Skeletal muscle tissue (tissue), 4 donors: ENCODE results near the gene GOLGA8A. TPM values are rescaled to one million over a fixed set of nuclear protein-coding genes. Genes with fewer than 3 reads are reported as not detected.

ENCODE experiments used
- H3K27ac ChIP-seq: one replicate; pipeline ENCODE4 v1.7.0; 2013; ENCODE audit warnings: mild to moderate bottlenecking, low read depth, low read length, inconsistent platforms
- H3K27me3 ChIP-seq, 3 donors: one replicate each; pipeline ENCODE4 v1.7.0; 2013; ENCODE audit warnings: low read length in 3 of 3; ENCODE audit not compliant: control insufficient read depth in 3 of 3, insufficient read depth in 3 of 3
- H3K36me3 ChIP-seq, 3 donors: one replicate each; pipeline ENCODE4 v1.7.0; 2013; ENCODE audit warnings: low read length in 3 of 3; ENCODE audit not compliant: control insufficient read depth in 3 of 3, insufficient read depth in 3 of 3
- H3K4me1 ChIP-seq, 3 donors: one replicate each; pipeline ENCODE4 v1.7.0; 2013; ENCODE audit warnings: low read length in 3 of 3, mild to moderate bottlenecking in 3 of 3; ENCODE audit not compliant: control insufficient read depth in 3 of 3, insufficient read depth in 3 of 3
- H3K4me3 ChIP-seq, 3 donors: one replicate each; pipeline ENCODE4 v1.7.0; 2013; ENCODE audit warnings: low read length in 3 of 3
- H3K9ac ChIP-seq, 3 donors: one replicate each; pipeline ENCODE4 v1.7.0; 2013; ENCODE audit warnings: low read length in 3 of 3, mild to moderate bottlenecking in 3 of 3, moderate library complexity in 2 of 3, low read depth in 1 of 3
- H3K9me3 ChIP-seq, 3 donors: one replicate each; pipeline ENCODE4 v1.7.0; 2013; ENCODE audit warnings: low read length in 3 of 3; ENCODE audit not compliant: control insufficient read depth in 3 of 3
- total RNA-seq: library from RNA; depleted of rRNA; stranded (reverse); fragments of >200 nt; gene quantifications from one replicate; pipeline ENCODE4 v1.2.3, GENCODE V29; 2014
- donor health status: Osteomylitis.

GOLGA8A gene, protein sequence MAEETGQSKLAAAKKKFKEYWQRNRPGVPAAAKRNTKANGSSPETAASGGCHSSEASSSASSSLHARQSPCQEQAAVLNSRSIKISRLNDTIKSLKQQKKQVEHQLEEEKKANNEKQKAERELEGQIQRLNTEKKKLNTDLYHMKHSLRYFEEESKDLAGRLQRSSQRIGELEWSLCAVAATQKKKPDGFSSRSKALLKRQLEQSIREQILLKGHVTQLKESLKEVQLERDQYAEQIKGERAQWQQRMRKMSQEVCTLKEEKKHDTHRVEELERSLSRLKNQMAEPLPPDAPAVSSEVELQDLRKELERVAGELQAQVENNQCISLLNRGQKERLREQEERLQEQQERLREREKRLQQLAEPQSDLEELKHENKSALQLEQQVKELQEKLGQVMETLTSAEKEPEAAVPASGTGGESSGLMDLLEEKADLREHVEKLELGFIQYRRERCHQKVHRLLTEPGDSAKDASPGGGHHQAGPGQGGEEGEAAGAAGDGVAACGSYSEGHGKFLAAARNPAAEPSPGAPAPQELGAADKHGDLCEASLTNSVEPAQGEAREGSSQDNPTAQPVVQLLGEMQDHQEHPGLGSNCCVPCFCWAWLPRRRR
- 8.9 TPM for total RNA-seq

DNA sequence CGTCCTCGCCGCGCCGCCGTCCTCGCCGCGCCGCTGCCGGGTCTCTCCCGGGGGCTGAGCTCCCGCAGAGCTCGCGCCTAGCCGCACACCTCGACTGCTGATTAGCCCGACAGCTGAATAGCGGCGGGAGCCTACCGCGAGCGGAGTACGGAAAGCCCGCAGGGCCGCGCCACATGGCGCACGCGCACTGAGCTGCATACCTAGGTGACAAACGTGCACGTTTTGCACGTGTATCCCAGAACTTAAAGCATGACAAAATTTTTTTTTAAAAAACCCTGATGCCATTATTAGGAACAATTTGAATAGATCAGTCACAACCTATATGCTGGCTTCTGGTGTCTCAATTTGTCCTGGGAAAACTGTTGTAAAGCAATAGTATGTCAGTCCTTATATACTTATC, at the start of gene GOLGA8A:
Gene GOLGA8A, minus strand, starts transcription at position 122 of the 400 bp plus-strand sequence. CDS start 48,117 bp downstream, outside the sequence.
- peak within 1 kb of the TSS in 1 of 3 donors; percentile 68 for H3K9ac ChIP-seq
- H3K36me3 ChIP-seq: peaks cover 0 to 2% (median 0%) of the 10 kb centered on the region in 3 donors
- H3K9me3 ChIP-seq: no peaks in the 10 kb centered on the region
- H3K4me1 ChIP-seq: peaks cover 0 to 3% (median 2%) of the 10 kb centered on the region in 3 donors
- peak within 1 kb of the TSS in 2 of 3 donors; percentile 62 to 66 for H3K4me3 ChIP-seq
- no peak within 1 kb of the TSS for H3K27ac ChIP-seq
- no peaks in the 10 kb centered on the region for H3K27me3 ChIP-seq

DNA sequence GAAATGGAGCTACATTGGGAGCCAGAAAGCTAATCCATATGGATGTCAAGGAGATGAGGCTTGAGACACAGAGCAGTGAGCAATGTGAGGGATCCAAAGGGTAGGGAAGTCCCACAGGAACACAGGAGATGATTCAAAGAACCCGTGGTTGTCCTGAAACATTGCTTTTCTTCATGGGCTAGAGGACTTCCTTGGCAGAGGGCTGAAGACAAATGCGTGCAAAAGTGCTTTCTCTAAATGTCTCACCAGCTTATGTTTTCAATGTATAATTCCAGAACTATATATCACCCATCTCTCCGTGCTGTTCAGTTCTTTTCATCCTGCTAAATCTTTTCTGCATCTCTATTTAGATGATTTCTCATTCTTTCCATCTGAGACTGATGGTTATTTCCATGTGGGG, 46.0 kb upstream of the GOLGA8A start:
- Histone ChIP-seq H3K9ac (no peak overlapping the region), H3K27ac (no peak overlapping the region), H3K27me3 (no peaks in the 10 kb centered on the region), H3K36me3 (no peaks in the 10 kb centered on the region), H3K4me3 (no peak overlapping the region), H3K4me1 (no peaks in the 10 kb centered on the region), H3K9me3 (no peaks in the 10 kb centered on the region)

DNA sequence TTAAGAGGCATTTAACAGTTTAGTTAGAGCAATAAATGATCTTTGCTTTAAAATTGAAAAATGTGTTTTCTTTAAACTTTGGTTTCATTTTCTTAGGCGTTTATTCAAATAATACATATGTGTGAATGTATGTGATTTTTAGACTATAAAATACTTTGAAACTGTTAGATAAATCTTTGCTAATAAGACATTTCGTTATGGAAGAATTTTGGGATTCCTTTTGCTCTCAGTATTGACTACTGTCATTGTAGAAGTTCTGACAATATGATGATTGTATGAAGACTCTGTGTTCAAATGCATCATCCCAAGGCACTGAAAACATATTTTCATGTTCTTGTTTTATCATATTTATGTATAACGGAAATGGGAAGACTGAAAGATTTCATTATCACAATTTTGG, 43.8 kb upstream of the GOLGA8A start:
- no peaks in the 10 kb centered on the region for H3K36me3 ChIP-seq
- H3K4me3 ChIP-seq: no peak overlapping the region
- no peak overlapping the region for H3K27ac ChIP-seq
- no peaks in the 10 kb centered on the region for H3K27me3 ChIP-seq
- H3K4me1 ChIP-seq: no peaks in the 10 kb centered on the region
- H3K9me3 ChIP-seq: no peaks in the 10 kb centered on the region
- H3K9ac ChIP-seq: no peak overlapping the region

DNA sequence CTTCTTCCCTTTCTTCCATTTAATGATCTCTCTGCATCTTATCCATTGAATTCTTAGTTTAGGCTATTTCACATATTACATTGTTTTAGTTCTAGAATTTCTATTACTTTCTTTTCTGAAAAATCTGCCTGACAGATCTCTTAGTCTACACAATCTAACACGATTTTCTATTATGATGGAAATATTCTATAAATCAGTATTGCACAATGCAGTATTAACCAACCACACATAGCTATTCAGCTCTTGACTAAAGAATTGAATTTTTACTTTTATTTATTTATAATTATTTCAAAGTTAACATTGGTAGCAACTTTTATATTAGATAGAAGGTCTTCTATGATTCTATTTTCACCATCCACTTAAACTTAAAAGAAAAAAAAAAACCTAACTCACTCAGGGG, 36.2 kb upstream of the GOLGA8A start:
- Histone ChIP-seq H3K9ac (no peak overlapping the region), H3K36me3 (no peaks in the 10 kb centered on the region), H3K4me3 (no peak overlapping the region), H3K27me3 (no peaks in the 10 kb centered on the region), H3K27ac (no peak overlapping the region), H3K4me1 (no peaks in the 10 kb centered on the region), H3K9me3 (no peaks in the 10 kb centered on the region)

DNA sequence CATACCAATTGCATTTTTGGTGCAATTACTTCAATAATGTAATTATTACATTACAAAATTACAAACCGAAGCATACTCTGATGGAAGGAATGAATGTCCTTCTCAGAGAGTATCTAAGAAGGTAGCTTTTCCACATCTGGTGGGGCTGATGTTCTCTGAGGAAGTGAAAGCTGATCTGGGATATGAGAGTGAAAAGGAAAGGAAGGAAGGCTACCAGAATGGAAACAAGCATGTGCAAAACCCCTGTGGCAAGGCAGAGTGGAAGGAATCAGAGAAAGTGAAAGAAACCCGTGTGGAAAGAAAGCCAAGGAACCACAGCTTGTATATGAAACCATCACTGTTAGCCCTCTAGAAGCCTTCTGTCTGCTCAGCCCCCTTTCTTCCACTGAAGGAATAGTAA, 35.3 kb upstream of the GOLGA8A start:
- no peaks in the 10 kb centered on the region for H3K9me3 ChIP-seq
- H3K27ac ChIP-seq: no peak overlapping the region
- H3K9ac ChIP-seq: no peak overlapping the region
- no peak overlapping the region for H3K4me3 ChIP-seq
- no peaks in the 10 kb centered on the region for H3K27me3 ChIP-seq
- no peaks in the 10 kb centered on the region for H3K4me1 ChIP-seq
- no peaks in the 10 kb centered on the region for H3K36me3 ChIP-seq

DNA sequence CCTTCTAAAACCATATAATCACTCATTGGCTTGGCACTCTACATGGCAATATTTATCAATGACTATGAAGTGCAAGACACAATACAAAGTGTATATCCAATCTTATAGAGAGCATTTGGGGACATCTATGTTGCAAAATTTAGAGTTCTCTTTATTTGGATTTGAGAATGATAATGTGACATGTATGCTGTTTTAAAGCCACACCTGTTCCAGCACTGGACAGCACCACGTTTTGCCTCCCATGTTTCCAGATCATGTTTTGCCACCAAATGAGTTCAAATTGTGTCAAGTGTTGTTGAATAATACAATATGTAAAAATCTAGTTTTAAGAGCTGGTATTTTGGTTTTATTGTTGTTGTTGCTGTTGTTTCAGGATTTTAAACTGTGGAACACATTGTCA, 33.3 kb upstream of the GOLGA8A start:
- no peaks in the 10 kb centered on the region for H3K36me3 ChIP-seq
- no peaks in the 10 kb centered on the region for H3K9me3 ChIP-seq
- no peaks in the 10 kb centered on the region for H3K27me3 ChIP-seq
- H3K27ac ChIP-seq: no peak overlapping the region
- no peak overlapping the region for H3K9ac ChIP-seq
- no peak overlapping the region for H3K4me3 ChIP-seq
- H3K4me1 ChIP-seq: no peaks in the 10 kb centered on the region

DNA sequence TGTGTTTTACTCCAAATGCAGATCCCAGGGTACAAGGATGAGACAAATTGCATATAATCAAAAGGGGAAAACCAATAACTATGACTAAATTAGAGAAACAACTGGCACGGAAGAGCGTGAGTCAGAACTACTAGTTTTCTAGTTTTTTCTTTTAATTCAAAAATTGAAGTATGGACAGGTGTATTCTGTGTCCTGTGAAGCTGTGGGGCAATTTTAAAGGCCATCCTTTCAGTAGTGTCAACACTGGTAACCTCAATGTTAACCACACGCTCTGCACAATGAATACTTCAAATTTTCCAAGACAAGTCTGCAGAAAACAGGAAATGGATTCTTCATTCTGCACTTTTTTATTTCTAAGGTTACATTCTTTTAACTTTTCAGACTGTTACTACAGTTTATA, 32.5 kb upstream of the GOLGA8A start:
- Histone ChIP-seq H3K36me3 (no peaks in the 10 kb centered on the region), H3K9ac (no peak overlapping the region), H3K4me3 (no peak overlapping the region), H3K9me3 (no peaks in the 10 kb centered on the region), H3K27ac (no peak overlapping the region), H3K4me1 (no peaks in the 10 kb centered on the region), H3K27me3 (no peaks in the 10 kb centered on the region)

DNA sequence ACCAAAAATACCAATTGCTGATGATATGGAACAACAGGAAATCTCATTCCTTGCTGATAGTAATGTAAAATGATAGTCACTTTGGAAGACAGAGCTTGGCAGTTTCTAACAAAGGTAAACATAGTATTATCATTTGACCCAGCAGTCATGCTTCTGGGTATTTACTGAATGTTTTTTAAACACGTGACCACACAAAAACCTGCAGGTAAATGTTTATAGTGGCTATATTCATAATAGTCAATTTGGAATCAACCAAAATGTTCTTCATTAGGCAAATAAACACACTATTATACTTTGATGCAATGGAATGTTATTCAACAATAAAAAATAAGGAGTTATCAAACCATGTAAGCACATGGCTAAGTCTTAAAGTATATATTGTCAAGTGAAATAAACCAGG, 24.1 kb upstream of the GOLGA8A start:
- no peaks in the 10 kb centered on the region for H3K27me3 ChIP-seq
- H3K27ac ChIP-seq: no peak overlapping the region
- H3K36me3 ChIP-seq: no peaks in the 10 kb centered on the region
- no peak overlapping the region for H3K4me3 ChIP-seq
- no peaks in the 10 kb centered on the region for H3K4me1 ChIP-seq
- H3K9ac ChIP-seq: no peak overlapping the region
- H3K9me3 ChIP-seq: no peaks in the 10 kb centered on the region

DNA sequence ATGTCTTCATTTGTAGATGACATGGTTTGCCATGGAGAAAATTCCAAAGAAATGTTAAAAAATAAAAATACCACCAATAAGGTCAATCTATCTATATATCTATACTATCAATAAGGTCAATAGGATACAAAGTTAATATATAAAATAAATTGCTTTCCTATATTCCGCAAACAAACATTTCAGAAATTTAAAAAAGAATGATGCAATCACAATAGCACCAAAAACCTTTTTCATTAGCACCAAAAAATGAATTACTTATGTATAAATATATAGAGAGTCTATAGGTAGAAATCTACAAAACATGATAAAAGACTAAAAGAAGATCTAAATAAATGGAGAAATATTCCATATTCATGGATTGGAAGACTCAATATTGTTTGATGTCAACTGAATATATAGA, 22.8 kb upstream of the GOLGA8A start:
- H3K4me1 ChIP-seq: no peaks in the 10 kb centered on the region
- H3K36me3 ChIP-seq: no peaks in the 10 kb centered on the region
- H3K27me3 ChIP-seq: no peaks in the 10 kb centered on the region
- H3K9ac ChIP-seq: no peak overlapping the region
- no peak overlapping the region for H3K4me3 ChIP-seq
- no peak overlapping the region for H3K27ac ChIP-seq
- H3K9me3 ChIP-seq: no peaks in the 10 kb centered on the region

DNA sequence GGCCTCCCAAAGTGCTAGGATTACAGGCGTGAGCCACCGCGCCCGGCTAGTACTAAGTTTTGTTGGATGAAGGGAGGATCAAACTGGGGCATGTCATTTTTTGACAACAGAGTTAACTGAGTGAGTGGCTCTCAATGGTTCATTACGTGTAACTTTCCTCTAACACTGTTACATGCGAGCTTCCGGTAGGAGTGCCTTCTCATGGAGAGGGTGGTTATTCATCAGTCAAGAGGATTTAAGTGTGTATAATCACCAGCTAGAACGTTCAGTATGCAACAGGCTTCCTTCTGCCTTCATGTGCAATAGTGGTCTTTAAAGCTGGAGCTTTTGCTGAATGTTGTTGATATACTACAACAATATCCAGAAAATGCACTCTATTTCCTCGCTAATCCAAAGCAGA, 19.1 kb upstream of the GOLGA8A start:
- no peak overlapping the region for H3K9ac ChIP-seq

More for the DNA sequence above, 19.1 kb upstream of the GOLGA8A start:
- no peaks in the 10 kb centered on the region for H3K27me3 ChIP-seq
- no peaks in the 10 kb centered on the region for H3K36me3 ChIP-seq
- H3K4me3 ChIP-seq: no peak overlapping the region
- no peaks in the 10 kb centered on the region for H3K4me1 ChIP-seq
- H3K27ac ChIP-seq: no peak overlapping the region
- no peaks in the 10 kb centered on the region for H3K9me3 ChIP-seq
